Activated CD8-positive, alpha-beta T cell treated with anti-CD3 and anti-CD28 coated beads for 36 hours (primary cell): ENCODE results near the gene LMAN2. TPM values are rescaled to one million over a fixed set of nuclear protein-coding genes. Genes with fewer than 3 reads are reported as not detected.

Source experiments
- ATAC-seq: fragments of 200-7000 bp; cut with Tn5 transposase; one replicate; pipeline ENCODE4 v1.10.0; 2021; ENCODE audit warnings: mild to moderate bottlenecking, moderate library complexity
- CTCF ChIA-PET: fragments of 350-600 bp; sonication (Branson Sonifier 250); formaldehyde crosslinking; loops from one replicate; lab custom pipeline; 2021; ENCODE audit warnings: antibody characterized with exemption; lab: Charles Lee
- POLR2A ChIA-PET: fragments of 350-600 bp; sonication (Branson Sonifier 250); formaldehyde crosslinking; loops from one replicate; lab custom pipeline; 2021; ENCODE audit warnings: antibody characterized with exemption; lab: Charles Lee
- DNase-seq: peaks from one replicate; pipeline ENCODE4 v3.0.0-alpha.2; 2020
- H3K27ac Mint-ChIP-seq: one replicate; pipeline ENCODE4 v1.8.0; 2021; ENCODE audit warnings: mild to moderate bottlenecking, mixed read lengths
- H3K27me3 Mint-ChIP-seq: one replicate; pipeline ENCODE4 v1.8.0; 2021; ENCODE audit warnings: mixed read lengths
- H3K36me3 Mint-ChIP-seq: one replicate; pipeline ENCODE4 v1.8.0; 2021; ENCODE audit warnings: low read depth, mixed read lengths
- H3K4me1 Mint-ChIP-seq: one replicate; pipeline ENCODE4 v1.8.0; 2021; ENCODE audit warnings: low read depth, mixed read lengths
- H3K4me3 Mint-ChIP-seq: one replicate; pipeline ENCODE4 v1.8.0; 2021; ENCODE audit warnings: mild to moderate bottlenecking, moderate library complexity, mixed read lengths
- H3K9me3 Mint-ChIP-seq: one replicate; pipeline ENCODE4 v1.8.0; 2021; ENCODE audit warnings: mixed read lengths
- CTCF ChIP-seq: fragments of 200-600 bp; IDR thresholded peaks from one replicate; pipeline ENCODE4 v1.8.0; 2022; ENCODE audit warnings: antibody characterized with exemption, mild to moderate bottlenecking
- intact Hi-C: fragments of 100-400 bp; cut with micrococcal nuclease; formaldehyde crosslinking; loops from one replicate; pipeline ENCODE4 v1.10.0; 2022
- total RNA-seq, 2 experiments: library from RNA; stranded (reverse); gene quantifications; one replicate each; pipeline ENCODE4 v1.2.3, GENCODE V29; 2021

The LMAN2 gene
- total RNA-seq, 2 experiments from 2014 or later, result 79.9 to 87.5 TPM

GRCh38 chr5:177365845-177366527, 14.5 kb upstream of the LMAN2 start:
- Mint-ChIP-seq H3K36me3 (peaks cover 29% of the 10 kb centered on the region), H3K4me3 (no peak overlapping the region), H3K27me3 (no peaks in the 10 kb centered on the region), H3K4me1 (peaks cover 69% of the 10 kb centered on the region), H3K9me3 (no peaks in the 10 kb centered on the region), H3K27ac (peak overlapping the region; percentile 48)
- ATAC-seq, result no peak
- TF ChIP-seq CTCF, result no peak
- DNase-seq, result no peak
- ChIA-PET CTCF (interaction anchor here (0.6 to 3.4 kb wide), 8 partner anchors 7 to 56 kb away, joined by 3 to 15 read pairs (median 4); no protein-coding TSS in a partner anchor), POLR2A (interaction anchor here (1.4 to 1.7 kb wide), 4 partner anchors 10 to 48 kb away, joined by 3 to 5 read pairs (median 4); no protein-coding TSS in a partner anchor)
- intact Hi-C loops, result no loop called here

- intact Hi-C loops, result no loop called here
- Mint-ChIP-seq H3K27ac (peak overlapping the region; percentile 72), H3K4me1 (peaks cover 75% of the 10 kb centered on the region), H3K36me3 (peaks cover 24% of the 10 kb centered on the region), H3K4me3 (peak overlapping the region; percentile 52), H3K27me3 (no peaks in the 10 kb centered on the region), H3K9me3 (no peaks in the 10 kb centered on the region)
- ChIA-PET CTCF (interaction anchor here (0.9 to 3.4 kb wide), 8 partner anchors 9 to 89 kb away, joined by 3 to 15 read pairs (median 4); partner anchors contain the start of gene LMAN2), POLR2A (interaction anchor here (0.6 to 1.8 kb wide), 12 partner anchors 8 to 130 kb away, joined by 3 to 5 read pairs (median 3); partner anchors contain the start of genes GRK6, LMAN2 and MXD3)
- DNase-seq (peak; percentile 61), ATAC-seq (peak; percentile 24)
- no peak for TF ChIP-seq CTCF
Measured at GRCh38 chr5:177364159-177364962, 12.9 kb upstream of the LMAN2 start.

GRCh38 chr5:177363565-177363964, 12.1 kb upstream of the LMAN2 start:
- H3K4me1 Mint-ChIP-seq, result peaks cover 75% of the 10 kb centered on the region
- ATAC-seq, result no peak
- ChIA-PET POLR2A (interaction anchor here (0.5 to 1.8 kb wide), 7 partner anchors 8 to 262 kb away, joined by 3 to 5 read pairs (median 3); partner anchors contain the start of genes GRK6 and MXD3), CTCF (interaction anchor here (1.3 to 3.4 kb wide), 5 partner anchors 10 to 90 kb away, joined by 4 to 15 read pairs (median 7); partner anchors contain the start of gene LMAN2)
- H3K9me3 Mint-ChIP-seq, result no peaks in the 10 kb centered on the region
- H3K27me3 Mint-ChIP-seq, result no peaks in the 10 kb centered on the region
- DNase-seq, result no peak
- H3K36me3 Mint-ChIP-seq, result peaks cover 16% of the 10 kb centered on the region
- peak overlapping the region; percentile 73 for H3K4me3 Mint-ChIP-seq
- intact Hi-C loops, result no loop called here
- H3K27ac Mint-ChIP-seq, result no peak overlapping the region
- TF ChIP-seq CTCF, result no peak

GRCh38 chr5:177362610-177363507, 11.4 kb upstream of the LMAN2 start:
- Mint-ChIP-seq H3K4me1 (peaks cover 71% of the 10 kb centered on the region), H3K9me3 (no peaks in the 10 kb centered on the region), H3K36me3 (peaks cover 11% of the 10 kb centered on the region), H3K4me3 (peak overlapping the region; percentile 73), H3K27ac (peak overlapping the region; percentile 77), H3K27me3 (no peaks in the 10 kb centered on the region)
- intact Hi-C loops, result no loop called here
- ATAC-seq (peak; percentile 72), DNase-seq (peak; percentile 80)
- POLR2A ChIA-PET, result interaction anchor here (0.5 to 3.6 kb wide), 5 partner anchors 9 to 261 kb away, joined by 3 to 19 read pairs (median 4); partner anchors contain the start of gene LMAN2
- no peak for TF ChIP-seq CTCF
- CTCF ChIA-PET, result interaction anchor here (1.3 to 6.8 kb wide), 6 partner anchors 7 to 45 kb away, joined by 5 to 55 read pairs (median 13); partner anchors contain the start of gene LMAN2
